Fibroblast of villous mesenchyme (primary cell): ENCODE results near the gene SIGLEC11. TPM values are rescaled to one million over a fixed set of nuclear protein-coding genes. Genes with fewer than 3 reads are reported as not detected.
"Not testable (repeated sequence)": the region's sequence is repeated elsewhere in the genome, so short reads cannot be mapped to it uniquely, and the experiment has no call there.

Experiments
- DNase-seq: peaks from one replicate; pipeline ENCODE4 v3.0.0-alpha.2; 2010; ENCODE audit warnings: low read depth
- H3K4me3 ChIP-seq: 2 replicates; pipeline ENCODE4 v1.5.1; 2011; ENCODE audit warnings: low read depth, mild to moderate bottlenecking, low read length
- CTCF ChIP-seq: IDR thresholded peaks from 2 replicates; pipeline ENCODE4 v1.5.1; 2012; ENCODE audit warnings: low read depth, mild to moderate bottlenecking, low read length; ENCODE audit not compliant: insufficient read depth
- total RNA-seq: library from RNA; depleted of rRNA; stranded (reverse); fragments of >200 nt; gene quantifications from 2 replicates; pipeline ENCODE4 v1.2.3, GENCODE V29; 2012

Gene SIGLEC11
- total RNA-seq, 1 donor, result not detected

DNA sequence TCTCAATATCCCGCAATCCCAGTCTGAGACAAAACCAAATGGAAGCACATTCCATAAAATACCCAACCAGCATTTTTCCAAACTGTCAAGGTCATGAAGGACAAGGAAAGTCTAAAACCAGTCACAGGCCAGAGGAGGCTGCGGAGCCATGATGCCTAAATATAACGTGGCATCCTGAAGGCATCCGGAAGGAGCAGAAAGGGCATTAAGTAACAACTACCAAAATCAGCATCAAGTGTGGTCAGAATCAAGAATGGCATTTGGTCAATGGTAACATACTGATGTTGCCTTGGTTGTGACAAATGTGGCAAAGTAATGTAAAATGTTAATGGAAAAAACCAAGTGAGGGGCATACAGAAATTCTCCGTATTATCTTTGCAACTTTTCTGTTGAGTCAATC is 35.5 kb downstream of the SIGLEC11 start:
- TF ChIP-seq CTCF, result no peak
- no peak for DNase-seq
- no peak overlapping the region for H3K4me3 ChIP-seq

DNA sequence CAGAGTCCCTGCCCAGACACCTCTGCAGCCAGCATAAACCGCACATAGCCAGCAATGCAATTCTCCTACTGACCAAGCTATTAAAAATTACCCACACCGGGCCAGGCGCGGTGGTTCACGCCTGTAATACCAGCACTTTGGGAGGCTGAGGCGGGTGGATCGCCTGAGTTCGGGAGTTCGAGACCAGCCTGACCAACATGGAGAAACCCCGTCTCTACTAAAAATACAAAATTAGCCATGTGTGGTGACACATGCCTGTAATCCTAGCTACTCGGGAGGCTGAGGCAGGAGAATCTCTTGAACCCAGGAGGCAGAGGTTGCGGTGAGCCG is 36.1 kb downstream of the SIGLEC11 start:
- not testable (repeated sequence) for H3K4me3 ChIP-seq, DNase-seq

- TF ChIP-seq CTCF, result no peak
- no peak for DNase-seq
- no peak overlapping the region for H3K4me3 ChIP-seq
These were observed 36.7 kb downstream of the SIGLEC11 start for GRCh38 chr19:49924004-49924880.

GRCh38 chr19:49923055-49924003 is 37.6 kb downstream of the SIGLEC11 start:
- no peak for DNase-seq

DNA sequence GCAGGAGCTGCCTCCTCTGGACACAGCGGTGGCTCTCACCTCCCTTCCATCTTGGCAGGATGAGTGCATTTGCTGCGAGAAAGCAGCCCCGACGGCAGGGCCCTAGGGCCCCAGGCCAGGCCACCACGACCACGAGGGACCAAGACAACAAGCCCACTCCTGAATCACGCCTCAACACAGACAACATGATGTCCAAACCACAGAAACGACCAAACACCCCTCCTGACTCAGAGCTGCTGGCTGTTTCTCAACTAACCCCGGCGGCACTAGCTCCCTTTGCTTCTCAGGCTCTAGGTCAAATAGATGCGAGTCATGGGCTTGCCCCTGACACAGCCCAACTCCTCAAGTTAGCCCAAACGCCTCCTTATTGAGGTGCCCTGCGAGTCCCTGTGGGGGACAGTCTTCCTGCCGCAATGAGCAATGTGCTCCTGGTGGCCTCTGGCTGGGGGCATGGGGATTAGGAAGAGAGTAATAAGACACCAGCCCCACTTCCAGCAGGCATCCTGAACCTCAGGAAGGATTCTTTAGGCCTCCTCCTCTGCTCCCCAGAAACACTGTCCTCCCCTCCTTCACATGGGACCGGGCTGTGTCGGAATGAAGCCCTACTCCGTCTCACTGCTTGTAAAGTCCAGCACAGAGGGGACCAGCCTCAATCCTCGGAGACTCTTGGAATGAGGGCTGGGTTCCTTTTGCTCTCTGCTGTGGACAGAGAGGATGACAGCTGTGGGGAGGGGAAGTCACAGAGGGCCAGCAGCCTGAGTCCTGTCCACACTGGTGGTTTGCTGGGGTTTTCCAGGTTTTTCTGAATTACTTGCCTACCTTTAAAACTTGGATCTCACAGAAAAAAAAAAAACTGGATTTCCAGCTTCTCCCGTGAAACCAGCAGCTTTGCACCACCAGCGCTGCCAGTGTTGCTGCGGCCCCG is 38.8 kb downstream of the SIGLEC11 start:
- no peak overlapping the region for H3K4me3 ChIP-seq
- no peak for TF ChIP-seq CTCF
- peak; percentile 71 for DNase-seq

More at GRCh38 chr19:49923055-49924003, 37.6 kb downstream of the SIGLEC11 start:
- no peak overlapping the region for H3K4me3 ChIP-seq
- TF ChIP-seq CTCF, result no peak

- H3K4me3 ChIP-seq, result no peak overlapping the region
- TF ChIP-seq CTCF, result no peak
- DNase-seq, result no peak
These were observed 40.2 kb downstream of the SIGLEC11 start for GRCh38 chr19:49920624-49921363.
